NB4 (cell line): ENCODE results near the gene CCNI2.

Source experiments
- DNase-seq: peaks from one replicate; pipeline ENCODE4 v3.0.0; 2010; ENCODE audit warnings: low read depth
- H3K4me3 ChIP-seq: one replicate; pipeline ENCODE4 v1.5.1; 2011; ENCODE audit warnings: mild to moderate bottlenecking, low read depth, low read length, moderate library complexity
- CTCF ChIP-seq: IDR thresholded peaks from one replicate; pipeline ENCODE4 v1.5.1; 2012; ENCODE audit warnings: low read depth, low read length
- MAX ChIP-seq: IDR thresholded peaks from 2 replicates; pipeline ENCODE4 v1.6.1; 2011; ENCODE audit warnings: low read depth, low read length
- MYC ChIP-seq: IDR thresholded peaks from 2 replicates; pipeline ENCODE4 v1.6.1; 2011; ENCODE audit warnings: low read depth, low read length
- POLR2A ChIP-seq: IDR thresholded peaks from 2 replicates; pipeline ENCODE4 v1.6.1; 2011; ENCODE audit warnings: mild to moderate bottlenecking; ENCODE audit not compliant: insufficient read length; ENCODE audit errors: extremely low read depth

The CCNI2 gene

GRCh38 chr5:132773601-132774355 lies 26.6 kb downstream of the CCNI2 start:
- no peak for DNase-seq
- H3K4me3 ChIP-seq, result no peak overlapping the region
- TF ChIP-seq MAX (no peak), CTCF (no peak), POLR2A (no peak), MYC (no peak)

DNA sequence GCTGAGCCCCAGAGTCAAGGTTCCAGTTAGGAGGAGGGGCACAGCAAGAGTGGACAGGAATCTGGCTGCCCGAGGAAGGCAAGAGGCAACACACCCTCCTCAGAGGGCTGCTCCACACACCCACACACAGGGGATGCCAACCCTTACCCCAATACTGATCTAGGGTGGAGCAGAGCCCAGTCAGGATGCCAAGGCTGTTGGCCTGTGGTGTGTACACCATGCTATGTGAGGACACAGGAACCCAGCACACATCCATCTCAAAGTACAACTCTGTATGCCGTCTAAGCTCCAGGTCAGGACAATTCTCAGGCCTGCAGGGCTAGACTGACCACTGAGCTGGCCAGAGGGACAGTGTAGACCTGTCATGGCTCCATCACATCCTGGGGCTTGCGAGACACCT lies 27.2 kb downstream of the CCNI2 start:
- H3K4me3 ChIP-seq, result no peak overlapping the region
- DNase-seq, result no peak
- TF ChIP-seq MAX (no peak), CTCF (no peak)

- TF ChIP-seq CTCF, result no peak
- no peak for TF ChIP-seq MAX
- no peak for TF ChIP-seq POLR2A
- TF ChIP-seq MYC, result no peak
- no peak for DNase-seq
These were observed 27.7 kb downstream of the CCNI2 start for GRCh38 chr5:132774896-132775295.

DNA sequence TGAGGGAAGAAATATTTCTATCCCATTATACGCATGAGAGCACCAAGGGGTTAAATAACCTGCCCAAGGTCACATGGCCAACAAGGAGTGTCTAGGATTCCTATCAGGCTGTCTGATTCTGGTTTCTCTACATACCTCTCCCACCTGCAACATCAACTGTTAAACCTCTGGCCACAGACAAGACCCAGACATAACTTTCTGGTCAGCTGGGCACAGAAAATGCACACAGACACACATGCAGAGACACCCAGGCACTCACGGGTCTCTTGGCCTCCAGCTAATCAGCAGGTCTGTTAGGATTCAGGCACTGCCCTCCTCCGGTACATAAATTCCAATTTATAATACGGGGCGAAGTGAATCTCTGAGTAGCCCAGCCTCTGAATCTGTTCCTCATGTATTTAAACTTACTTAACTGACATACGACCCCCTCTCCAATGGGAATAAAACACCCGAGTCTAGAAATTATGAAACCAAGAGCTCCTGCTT lies 28.3 kb downstream of the CCNI2 start:
- DNase-seq, result no peak
- TF ChIP-seq POLR2A (no peak), CTCF (no peak), MYC (no peak)
- H3K4me3 ChIP-seq, result no peak overlapping the region

More at GRCh38 chr5:132774896-132775295, 27.7 kb downstream of the CCNI2 start:
- no peak overlapping the region for H3K4me3 ChIP-seq

GRCh38 chr5:132776131-132776937 lies 29.1 kb downstream of the CCNI2 start:
- TF ChIP-seq MAX, result no peak
- no peak for TF ChIP-seq MYC
- TF ChIP-seq POLR2A, result no peak
- TF ChIP-seq CTCF, result no peak
- peak overlapping the region; percentile 34 for H3K4me3 ChIP-seq
- peak; percentile 39 for DNase-seq

- TF ChIP-seq CTCF (no peak), POLR2A (no peak), MYC (no peak), MAX (no peak)
- H3K4me3 ChIP-seq, result peak overlapping the region; percentile 34
- no peak for DNase-seq
These were observed 29.6 kb downstream of the CCNI2 start for GRCh38 chr5:132776938-132777208.
